CD4-positive, alpha-beta T cell treated with Interleukin-6 at 100 ng/mL for 8 hours (primary cell): ENCODE results near the gene LRCOL1.

Experiments used
- DNase-seq: peaks from one replicate; pipeline ENCODE4 v3.0.0-alpha.2; 2020; ENCODE audit warnings: mixed read lengths, low spot score

The LRCOL1 gene

DNA sequence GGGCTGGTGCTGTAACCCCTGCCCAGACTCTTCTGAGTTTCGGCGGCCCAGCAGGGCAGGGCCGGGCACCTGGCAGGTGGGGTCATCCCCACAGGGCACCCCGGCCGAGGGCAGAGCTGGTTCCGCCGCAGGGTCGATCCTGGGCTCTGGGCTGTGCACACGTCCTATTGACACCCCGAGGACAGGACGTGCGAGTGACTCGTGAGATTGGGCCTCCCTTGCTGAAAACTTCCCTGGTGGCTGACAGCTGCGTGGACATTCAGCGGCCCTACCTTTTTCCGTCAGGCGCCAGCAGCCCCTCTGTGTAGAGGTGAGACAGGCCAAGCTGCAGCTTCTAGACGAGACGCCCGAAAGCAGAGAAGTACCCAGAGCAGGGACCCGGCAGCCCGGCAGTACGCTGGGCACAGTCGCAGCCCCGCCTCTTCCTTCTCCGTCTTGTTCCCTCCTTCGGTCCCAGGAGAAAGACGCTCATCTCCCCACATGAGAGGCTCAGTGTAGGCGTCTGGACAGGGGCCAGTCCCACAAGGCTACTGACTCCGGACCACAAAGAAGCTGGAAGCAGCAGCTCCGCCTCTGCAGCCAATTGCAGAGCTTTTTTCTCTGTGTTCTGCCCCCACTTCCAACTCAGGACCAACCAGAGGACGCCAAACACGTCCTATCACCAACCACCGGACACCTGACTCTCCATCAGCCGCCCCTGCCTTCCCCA, at the start of gene LRCOL1:
Gene LRCOL1, minus strand, starts transcription at position 532 of the 709 bp plus-strand sequence. CDS start 4,331 bp downstream, outside the sequence.
- DNase-seq: no peak

DNA sequence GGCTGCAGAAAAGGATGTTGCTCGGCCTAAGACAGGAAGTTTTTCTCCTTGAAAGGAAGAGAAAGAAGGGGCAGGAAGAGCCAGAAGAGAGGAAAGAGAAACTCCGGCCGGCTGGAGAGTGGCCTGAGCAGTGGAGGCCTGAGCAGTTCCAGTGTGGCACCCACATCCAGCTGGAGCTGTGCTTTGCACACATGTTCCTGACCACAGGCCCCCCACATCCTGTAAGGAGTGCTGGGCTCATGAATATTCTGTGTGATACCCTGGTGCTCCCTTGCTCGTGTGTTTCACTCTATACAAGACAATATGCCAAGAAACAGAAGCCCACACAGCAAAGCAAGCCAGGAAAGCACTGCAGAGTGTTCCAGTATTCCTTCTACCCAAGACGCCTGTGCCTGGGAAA, 49.7 kb upstream of the LRCOL1 start:
- DNase-seq: no peak

DNA sequence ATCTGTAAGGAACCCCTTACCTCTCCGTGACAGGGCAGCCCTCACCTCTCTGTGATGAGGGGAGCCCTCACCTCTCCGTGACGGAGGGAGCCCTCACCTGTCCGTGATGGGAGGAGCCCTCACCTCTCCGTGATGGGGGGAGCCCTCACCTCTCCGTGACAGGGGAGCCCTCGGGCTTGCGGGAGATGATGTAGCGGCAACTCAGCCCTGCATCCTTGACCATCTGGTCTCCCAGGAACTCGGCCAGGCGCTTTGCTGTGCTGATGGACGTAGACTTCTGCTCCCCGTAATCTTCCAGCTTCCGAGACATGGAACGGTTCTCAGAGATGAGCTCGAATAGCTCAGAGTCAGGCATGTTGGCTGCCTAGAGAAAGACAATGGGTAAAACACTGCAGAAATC, 48.8 kb upstream of the LRCOL1 start:
- DNase-seq: no peak

DNA sequence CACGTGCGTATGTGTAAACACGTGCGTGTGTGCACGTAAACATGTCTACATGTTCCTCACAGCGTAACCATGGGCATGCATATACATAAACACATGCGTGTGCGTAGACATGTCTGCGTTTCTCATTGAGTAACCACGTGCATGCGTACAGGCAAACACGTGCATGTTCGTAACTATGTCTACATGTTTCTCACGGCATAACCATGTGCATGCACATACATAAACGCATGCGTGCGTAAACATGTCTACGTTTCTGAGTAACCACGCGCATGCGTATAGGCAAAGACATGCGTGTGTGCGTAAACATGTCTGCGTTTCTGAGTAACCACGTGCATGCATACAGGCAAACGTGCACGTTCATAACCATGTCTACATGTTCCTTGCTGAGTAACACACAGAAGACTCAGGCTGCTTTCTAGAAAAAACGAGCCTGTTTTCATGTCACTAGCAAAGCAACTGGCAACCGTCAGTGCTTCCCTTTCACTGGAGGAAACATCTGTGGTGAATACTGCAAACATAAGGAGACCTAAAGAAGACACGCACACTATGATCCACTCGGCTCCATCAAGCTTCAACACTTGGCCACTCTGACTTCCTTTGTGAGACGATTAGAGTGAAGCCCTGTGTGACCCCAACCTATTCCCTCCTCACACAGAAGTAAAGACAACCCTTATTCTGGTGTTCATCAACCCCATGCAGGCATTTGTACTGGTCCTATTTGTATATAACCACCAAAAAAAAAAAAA, 47.9 kb upstream of the LRCOL1 start:
- no peak for DNase-seq

DNA sequence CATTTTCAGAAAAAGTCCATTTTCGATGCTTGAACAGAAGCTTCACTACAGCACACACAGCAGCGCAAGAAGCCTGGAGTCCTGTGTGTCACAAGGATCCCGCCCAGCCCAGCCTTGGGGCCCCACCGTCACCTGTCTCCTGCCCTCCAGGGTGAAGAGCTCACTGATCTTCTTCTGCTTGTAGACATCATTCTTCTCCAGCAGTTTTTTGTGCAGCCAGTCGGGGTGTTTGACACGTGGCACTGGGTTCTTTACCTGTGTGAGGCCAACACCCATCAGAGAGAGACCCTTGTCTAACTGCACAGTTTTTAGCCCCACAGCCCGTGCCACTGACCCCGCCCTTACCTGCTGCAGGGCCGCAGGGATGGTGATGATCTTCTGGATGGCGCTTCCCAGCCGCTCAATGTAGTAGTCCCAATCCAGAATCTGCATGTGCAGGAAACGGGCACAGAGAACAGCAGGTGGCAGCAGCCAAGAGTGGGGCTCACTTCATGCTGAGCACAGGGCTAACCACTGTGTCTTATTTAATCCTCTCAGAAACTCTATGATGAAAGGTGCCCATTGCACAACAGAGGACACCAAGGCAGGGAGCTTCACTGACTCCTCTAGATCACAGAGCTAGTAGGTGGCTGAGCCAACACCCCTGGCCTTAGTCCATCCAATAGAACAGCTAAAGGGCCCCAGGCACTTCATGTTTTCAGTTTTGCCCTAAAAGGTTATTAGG, 46.8 kb upstream of the LRCOL1 start:
- no peak for DNase-seq

DNA sequence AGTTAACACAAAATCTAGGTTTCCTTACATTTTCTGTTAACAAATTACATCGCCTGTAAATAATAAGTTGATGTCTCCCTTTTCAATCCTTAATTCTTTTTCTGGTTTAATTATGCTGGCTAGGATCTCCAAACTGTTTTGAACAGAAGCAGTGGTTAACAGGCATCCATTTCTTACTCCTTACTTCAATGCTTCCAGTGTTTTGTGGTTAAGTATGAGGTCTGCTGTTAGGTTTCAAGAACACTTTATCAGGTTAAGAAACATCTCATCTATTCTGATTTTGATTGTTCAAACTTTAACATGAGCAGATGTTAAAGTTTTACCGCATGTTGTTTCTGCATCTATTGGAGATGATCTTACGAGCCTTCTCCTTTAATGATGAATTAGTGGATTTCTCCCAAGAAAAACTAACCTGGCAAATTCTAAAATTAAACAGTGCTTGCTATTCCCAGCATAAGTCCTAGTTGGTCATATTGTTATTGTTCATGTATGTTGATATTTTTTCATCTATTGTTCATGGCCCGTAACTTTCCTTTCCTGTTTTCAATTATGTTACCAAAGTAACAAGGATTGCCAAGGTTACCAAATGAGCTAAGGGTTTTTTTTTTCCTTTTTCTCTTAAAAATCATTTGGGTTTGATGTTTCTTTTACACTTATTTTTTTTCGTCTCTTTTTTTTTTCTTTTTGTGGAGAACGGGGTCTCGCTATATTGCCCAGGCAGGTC, 43.3 kb upstream of the LRCOL1 start:
- no peak for DNase-seq

DNA sequence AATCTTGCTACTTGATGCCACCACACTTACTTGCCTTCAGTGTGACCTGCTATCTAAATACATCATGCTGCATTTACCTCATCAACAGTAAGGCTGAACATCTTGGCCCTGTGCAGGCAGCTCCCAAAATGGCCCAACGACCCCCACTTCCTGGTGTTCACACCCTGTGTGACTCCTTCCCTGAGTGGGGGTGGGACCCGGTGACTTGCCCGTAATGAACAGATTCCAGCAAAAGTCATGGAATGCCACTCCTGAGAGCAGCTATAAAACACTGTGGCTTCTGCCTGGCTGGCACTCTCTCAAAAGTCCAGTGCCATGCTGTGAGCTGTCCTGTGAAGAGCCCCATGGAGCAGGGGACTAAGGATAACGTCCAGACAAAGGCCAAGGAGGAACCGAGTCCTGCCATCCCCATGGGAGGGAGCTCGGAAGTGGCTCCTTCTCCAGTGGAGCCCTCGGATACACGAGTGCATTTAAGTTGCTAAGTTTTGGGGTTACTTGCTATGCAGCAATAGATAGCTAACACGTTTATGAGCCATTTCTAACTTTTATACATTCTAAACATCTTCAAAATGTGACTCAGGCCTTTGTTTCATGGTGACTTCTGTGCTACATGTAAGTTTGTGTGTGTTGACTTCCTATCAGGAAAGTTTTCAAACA, 41.2 kb upstream of the LRCOL1 start:
- no peak for DNase-seq

DNA sequence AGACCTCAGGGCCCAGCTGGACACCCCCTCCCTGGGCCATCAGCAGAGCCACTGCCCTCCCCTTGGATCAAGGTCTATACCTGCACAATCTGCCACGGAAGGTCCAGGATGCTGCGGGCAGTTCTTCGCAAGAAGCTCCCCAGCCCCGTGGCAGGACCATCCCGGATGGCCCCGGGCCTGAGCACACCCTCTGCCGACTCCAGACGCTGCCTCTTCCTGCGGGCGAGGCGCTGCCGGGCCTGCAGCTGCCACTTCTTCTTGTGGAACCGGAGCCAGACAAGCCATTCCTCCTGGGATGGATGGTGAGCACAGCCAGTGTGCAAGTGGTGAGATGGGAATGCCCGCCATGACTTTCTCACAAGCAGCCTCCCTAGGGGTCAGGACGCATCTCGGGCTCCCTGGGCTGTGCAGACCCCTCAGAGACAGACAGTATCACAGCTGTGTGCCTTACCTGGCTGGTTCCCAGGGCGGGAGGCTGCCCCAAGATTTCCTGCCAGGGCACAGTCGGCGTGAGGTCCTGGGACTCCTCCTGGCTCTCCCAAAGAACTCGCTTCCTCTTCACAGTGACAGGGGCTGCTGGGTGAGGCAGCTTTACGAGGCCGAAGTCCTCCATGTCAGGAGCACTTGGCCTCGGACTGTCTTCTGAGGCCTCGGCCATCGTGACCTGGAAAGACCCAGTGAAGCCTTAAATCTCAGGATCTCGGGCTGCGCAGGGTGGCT, 39.0 kb upstream of the LRCOL1 start:
- DNase-seq: no peak

DNA sequence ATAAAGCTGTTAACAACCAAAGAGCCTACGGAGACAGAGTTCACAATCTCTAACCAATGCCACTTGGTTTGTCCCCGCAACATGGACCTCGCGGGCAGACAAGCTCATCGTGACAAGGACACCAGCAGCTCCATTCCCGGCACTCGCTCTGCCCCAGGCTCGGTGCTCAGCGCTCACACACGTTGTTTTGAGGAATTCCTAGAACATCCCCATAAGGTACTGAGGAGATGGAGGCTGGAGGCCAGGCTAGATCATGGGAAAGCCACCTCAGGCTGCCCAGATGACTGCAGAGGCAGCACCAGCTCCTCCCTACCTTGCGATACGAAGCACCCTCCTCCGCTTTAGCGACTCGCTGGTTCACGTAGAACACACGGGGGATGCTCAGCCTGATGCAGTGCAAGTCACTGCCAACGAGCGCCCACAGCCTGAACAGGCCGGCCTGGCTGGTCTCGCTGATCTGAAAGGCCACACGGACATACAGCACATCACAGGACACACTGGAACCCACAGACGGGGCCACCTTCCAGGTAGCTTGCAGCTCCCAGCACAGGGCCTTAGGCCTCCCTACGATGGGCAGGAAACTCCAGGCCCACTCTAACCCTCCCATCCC, 38.3 kb upstream of the LRCOL1 start:
- DNase-seq: no peak

DNA sequence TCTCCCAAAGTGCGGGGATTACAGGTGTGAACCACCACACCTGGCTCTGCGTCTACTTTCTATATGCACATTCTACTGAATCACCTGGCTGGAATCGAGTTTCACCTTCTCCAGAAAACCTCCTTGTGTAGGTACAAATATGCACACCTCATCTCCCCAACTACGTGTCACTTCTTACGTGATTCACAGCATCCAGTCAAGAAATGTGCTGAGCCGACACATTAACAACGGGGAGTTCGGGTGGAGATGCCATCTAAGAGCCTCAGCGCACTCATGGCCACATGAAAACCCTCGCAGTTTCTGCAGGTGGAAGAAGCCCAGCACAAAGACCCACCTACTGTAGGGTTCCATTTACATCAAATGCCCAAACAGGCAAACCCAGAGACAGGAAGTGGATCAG, 37.5 kb upstream of the LRCOL1 start:
- no peak for DNase-seq

DNA sequence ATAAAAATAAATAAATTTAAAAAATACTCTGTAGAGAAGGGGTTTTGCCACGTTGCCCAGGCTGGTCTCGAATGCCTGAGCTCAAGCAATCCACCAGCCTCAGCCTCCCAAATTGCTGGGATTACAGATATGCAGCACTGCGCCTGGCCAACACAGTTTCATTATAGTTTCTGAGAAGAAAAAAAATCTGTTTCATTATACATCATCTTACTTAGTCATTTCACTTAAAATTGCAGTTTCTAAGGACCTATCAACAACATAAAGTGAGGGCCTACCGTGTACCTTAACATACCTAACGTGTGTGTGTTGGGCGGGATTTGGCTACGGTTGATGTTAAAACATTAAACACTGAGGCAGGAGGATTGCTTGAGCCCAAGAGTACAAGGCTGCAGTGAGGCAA, 36.5 kb upstream of the LRCOL1 start:
- DNase-seq: no peak

DNA sequence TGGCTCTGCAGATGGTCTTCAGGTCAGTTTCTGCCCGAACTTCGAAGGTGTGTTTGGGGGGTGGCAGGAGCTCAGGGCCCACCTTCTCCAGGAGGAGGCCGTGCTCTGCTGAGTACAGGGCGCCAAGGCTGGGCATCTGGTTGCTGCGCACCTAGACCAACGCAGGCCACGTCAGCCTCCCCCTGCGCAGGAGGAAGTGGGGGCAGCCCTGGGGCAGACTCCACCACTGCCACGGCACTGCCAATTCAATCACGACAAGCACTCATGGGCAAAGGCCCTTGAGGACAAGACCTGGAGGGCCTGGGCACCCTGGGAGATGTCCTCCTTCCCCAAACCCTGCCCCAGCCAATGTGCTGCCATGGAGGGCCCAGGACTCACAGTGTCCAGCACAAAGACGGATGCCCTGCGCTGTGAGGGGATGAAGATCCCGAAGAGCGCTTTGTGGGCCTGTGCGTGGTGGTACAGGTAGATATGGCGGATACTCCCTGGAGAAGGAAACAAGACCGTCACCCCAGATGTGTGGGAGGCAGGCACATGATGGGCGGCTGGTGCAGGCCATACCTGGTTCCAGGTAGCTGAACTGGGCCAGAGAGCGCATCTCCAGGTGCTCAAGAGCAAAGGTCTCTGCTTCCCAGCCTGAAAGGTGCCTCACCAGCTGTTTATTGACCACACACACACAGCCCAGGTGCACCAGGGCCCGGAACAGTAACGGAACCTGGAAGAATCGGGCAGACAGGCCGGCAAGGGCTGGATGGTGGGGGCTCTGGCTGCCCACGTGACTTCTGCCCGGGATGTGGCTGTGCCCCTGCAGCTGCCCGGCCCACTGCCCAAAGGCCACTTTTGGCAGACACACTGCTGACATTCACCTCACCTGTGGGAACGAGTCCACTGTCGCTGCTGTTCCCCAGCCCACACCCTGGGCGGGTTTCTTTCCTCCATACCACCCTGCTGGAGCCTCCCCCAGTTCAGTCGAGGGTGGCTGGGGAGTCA, 32.8 kb upstream of the LRCOL1 start:
- no peak for DNase-seq

DNA sequence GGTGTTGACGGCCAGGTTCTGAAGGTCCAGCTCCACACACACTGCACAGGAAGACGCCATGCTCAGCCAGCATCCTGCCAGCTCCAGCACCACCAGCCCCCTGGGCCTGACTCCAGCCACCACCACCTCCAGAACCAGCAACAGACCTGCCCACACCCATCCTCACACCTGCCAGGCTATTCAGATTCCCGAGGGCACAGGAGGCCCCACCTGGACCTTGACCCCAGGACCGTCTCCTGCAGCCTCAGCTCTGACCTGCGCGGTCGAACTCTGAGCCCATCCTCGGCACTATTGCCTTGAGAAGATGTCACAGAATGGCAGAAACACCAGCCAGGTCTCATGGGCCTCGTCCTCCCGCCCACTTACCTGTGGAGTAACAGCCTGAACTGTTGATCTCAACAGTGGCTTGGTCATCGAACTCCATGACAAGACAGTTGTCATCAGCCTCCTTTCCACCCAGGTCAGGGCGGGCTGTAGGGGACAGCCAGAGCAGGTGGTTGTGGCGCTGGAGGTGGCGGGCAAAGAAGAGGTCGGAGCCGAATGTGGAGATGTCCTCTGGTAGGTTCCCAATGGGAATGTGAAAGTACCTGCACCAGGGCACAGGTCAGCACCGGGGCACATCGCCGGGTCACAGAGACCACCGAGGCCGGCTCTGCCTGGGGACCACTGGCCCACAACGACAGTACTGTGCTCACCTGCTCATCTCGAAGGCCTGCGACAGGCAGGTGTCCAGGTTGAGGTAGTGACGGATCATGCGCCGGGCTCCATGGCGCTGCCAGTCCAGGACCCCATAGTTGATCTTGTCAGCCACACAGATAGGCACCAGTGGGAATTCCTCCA, 31.6 kb upstream of the LRCOL1 start:
- DNase-seq: no peak

DNA sequence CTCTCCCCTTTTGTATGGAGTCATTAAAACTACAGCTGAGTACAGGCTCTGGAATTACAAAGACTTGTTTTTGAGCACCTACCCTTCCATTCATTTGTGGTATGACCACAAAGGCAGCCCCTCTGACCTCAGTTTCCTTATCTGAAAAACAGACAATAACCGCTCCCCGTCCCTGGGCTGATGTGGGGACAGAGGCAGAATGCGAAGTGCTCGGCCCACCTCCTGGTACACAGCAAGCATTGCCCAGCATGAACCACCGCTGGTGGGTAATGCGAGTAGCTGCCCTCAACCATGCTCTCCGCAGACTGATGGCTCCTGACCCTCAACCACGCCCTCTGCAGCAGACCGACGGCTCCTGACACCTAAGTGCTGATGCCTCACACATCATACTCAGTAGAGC, 30.6 kb upstream of the LRCOL1 start:
- DNase-seq: no peak

DNA sequence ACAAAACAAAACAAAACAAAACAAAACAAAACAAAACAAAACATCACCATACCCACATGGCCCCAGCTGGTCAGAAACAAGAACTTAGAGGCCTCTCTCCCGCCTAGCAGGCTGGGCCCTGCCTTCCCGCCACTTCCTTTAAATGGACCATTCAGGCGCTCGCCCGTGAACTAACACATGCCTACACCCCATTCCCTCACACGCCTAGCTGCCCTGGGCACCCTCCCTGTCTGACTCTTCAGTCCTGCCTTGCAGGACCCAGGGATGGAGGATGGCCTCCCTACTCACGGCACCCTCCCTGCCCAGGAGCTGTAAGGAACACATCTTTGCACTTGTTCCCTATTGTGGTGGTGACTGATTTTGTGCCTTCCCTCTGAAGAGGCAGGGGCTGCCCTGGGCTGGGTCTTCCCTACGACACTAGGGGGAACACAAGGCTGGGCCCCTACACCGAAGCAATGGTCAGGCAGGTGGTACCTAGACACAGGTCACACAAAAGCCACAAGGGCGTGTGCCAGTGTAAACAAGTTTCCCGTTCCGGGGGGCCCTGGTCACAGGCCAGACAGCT, 29.7 kb upstream of the LRCOL1 start:
- DNase-seq: no peak

DNA sequence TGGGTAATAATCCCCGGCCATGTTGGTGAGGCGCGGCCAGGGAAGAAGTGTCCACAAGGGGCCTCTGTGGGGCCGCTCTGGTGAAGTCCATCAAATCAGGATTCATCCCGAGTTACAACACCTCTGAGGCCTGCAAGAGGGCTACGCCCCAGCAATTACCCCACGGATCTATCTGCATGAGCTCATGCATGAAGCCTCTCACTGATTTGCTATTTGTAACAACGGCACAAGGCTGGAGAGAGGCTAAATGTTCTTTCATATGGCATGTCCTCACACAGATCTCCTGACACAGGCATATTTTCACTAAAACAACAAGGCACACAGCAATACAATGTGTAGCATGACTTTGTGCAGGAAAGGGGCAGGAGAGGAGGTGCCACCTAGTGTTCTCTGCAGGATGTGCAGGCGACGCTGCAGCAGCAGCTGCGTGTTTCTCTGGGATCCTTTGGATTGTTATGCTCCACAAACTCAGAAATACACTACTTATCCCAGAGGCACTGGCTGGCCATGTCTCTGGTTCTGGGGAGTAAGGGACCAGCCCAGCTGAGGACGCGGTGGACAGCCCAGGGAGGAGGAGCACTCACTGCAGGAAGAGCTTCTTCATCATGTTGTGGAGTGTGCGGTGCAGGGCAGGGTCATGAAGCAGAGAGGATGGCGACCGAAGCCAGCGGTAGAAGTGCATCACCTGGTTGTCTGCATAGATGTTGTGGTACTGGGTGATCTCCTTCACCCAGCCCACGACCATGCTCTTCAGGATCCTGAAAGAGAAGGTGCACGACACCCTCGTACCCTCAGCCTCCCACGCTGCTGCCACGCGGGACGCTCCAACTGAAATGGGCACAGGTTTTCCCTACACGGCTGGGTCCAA, 28.4 kb upstream of the LRCOL1 start:
- DNase-seq: no peak

DNA sequence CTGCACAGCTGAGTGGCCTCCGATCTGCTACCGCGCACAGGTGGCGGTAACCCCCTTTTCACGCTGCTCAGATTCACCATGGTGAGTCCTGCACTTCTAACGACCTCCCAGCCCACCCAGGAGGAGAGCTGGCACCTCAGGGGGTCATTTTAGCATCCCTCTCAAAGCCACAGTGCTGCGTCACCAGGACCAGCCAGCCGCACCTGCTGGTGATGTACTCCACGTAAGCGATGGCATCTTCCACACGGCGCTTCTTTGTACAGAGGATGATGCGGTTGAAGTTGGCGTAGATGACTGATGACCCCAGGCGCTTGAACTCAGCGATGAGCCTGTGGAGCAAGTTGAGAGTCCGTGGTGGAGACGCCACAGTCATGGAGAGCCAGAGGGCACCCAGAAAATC, 27.4 kb upstream of the LRCOL1 start:
- no peak for DNase-seq
